Astrocyte (in vitro differentiated cells and primary cell): Measurements from ENCODE around the gene ABHD17C.

ENCODE experiments used
- EZH2 ChIP-seq: IDR thresholded peaks from 2 replicates; pipeline ENCODE4 v1.6.1; 2012; ENCODE audit warnings: mild to moderate bottlenecking, low read length, inconsistent platforms; ENCODE audit not compliant: insufficient read depth
- TF ChIP-seq, protein P1 (sequence below): IDR thresholded peaks from 2 replicates; pipeline ENCODE4 v1.5.1; 2011; ENCODE audit warnings: low read depth, mild to moderate bottlenecking, inconsistent platforms, low read length, moderate library complexity; ENCODE audit not compliant: insufficient read depth

DNA sequence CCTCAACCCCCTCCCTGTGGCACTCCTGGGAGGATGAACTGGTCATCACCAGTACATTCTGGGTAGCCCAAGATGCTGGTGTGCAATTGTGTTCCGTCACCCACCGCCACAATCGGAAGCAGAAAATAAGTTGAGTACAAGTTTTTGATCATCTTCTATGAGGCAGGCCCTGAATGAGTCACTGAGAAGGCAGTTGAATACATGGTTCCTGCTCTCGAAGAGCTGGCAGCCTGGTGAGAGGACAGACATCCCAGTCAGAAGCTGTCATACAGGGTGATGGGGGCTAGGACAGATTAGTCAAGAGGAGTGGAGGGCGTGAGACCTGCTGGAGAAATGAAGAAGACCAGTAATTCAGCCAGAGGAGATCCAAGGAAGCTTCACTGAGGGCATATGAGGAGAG is 90.2 kb downstream of the ABHD17C start:
- TF ChIP-seq, protein P1, sequence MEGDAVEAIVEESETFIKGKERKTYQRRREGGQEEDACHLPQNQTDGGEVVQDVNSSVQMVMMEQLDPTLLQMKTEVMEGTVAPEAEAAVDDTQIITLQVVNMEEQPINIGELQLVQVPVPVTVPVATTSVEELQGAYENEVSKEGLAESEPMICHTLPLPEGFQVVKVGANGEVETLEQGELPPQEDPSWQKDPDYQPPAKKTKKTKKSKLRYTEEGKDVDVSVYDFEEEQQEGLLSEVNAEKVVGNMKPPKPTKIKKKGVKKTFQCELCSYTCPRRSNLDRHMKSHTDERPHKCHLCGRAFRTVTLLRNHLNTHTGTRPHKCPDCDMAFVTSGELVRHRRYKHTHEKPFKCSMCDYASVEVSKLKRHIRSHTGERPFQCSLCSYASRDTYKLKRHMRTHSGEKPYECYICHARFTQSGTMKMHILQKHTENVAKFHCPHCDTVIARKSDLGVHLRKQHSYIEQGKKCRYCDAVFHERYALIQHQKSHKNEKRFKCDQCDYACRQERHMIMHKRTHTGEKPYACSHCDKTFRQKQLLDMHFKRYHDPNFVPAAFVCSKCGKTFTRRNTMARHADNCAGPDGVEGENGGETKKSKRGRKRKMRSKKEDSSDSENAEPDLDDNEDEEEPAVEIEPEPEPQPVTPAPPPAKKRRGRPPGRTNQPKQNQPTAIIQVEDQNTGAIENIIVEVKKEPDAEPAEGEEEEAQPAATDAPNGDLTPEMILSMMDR = no peak
- TF ChIP-seq EZH2 = no peak
